HL-60 (cell line): ENCODE measurements around the gene TBX20.

Source experiments
- TF ChIP-seq, protein P1 (sequence below): IDR thresholded peaks from one replicate; pipeline ENCODE4 v1.5.1; 2011; ENCODE audit warnings: low read length, control low read depth, inconsistent platforms; ENCODE audit not compliant: insufficient read depth
- TF ChIP-seq, protein P2 (sequence below): IDR thresholded peaks from 2 replicates; pipeline ENCODE4 v1.6.1; 2012; ENCODE audit warnings: low read depth; ENCODE audit not compliant: insufficient replicate concordance

- TF ChIP-seq, protein P1, sequence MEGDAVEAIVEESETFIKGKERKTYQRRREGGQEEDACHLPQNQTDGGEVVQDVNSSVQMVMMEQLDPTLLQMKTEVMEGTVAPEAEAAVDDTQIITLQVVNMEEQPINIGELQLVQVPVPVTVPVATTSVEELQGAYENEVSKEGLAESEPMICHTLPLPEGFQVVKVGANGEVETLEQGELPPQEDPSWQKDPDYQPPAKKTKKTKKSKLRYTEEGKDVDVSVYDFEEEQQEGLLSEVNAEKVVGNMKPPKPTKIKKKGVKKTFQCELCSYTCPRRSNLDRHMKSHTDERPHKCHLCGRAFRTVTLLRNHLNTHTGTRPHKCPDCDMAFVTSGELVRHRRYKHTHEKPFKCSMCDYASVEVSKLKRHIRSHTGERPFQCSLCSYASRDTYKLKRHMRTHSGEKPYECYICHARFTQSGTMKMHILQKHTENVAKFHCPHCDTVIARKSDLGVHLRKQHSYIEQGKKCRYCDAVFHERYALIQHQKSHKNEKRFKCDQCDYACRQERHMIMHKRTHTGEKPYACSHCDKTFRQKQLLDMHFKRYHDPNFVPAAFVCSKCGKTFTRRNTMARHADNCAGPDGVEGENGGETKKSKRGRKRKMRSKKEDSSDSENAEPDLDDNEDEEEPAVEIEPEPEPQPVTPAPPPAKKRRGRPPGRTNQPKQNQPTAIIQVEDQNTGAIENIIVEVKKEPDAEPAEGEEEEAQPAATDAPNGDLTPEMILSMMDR: no peak
- TF ChIP-seq, protein P2, sequence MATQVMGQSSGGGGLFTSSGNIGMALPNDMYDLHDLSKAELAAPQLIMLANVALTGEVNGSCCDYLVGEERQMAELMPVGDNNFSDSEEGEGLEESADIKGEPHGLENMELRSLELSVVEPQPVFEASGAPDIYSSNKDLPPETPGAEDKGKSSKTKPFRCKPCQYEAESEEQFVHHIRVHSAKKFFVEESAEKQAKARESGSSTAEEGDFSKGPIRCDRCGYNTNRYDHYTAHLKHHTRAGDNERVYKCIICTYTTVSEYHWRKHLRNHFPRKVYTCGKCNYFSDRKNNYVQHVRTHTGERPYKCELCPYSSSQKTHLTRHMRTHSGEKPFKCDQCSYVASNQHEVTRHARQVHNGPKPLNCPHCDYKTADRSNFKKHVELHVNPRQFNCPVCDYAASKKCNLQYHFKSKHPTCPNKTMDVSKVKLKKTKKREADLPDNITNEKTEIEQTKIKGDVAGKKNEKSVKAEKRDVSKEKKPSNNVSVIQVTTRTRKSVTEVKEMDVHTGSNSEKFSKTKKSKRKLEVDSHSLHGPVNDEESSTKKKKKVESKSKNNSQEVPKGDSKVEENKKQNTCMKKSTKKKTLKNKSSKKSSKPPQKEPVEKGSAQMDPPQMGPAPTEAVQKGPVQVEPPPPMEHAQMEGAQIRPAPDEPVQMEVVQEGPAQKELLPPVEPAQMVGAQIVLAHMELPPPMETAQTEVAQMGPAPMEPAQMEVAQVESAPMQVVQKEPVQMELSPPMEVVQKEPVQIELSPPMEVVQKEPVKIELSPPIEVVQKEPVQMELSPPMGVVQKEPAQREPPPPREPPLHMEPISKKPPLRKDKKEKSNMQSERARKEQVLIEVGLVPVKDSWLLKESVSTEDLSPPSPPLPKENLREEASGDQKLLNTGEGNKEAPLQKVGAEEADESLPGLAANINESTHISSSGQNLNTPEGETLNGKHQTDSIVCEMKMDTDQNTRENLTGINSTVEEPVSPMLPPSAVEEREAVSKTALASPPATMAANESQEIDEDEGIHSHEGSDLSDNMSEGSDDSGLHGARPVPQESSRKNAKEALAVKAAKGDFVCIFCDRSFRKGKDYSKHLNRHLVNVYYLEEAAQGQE: no peak
Measured at GRCh38 chr7:35252612-35253459, 1.1 kb downstream of the TBX20 start.
